HG03066 (cell line): ENCODE data around the gene PCDH20.
"Not testable (repeated sequence)": the region's sequence is repeated elsewhere in the genome, so short reads cannot be mapped to it uniquely, and the experiment has no call there.

ENCODE experiments used
- ATAC-seq: cut with Tn5 transposase; IDR thresholded peaks from one replicate; pipeline ENCODE4 v1.9.1; 2021; ENCODE audit warnings: low read depth; ENCODE audit not compliant: unreplicated experiment

Gene PCDH20

GRCh38 chr13:61415749-61416148 is at the start of gene PCDH20:
PCDH20 (minus strand) TSS chr13:61415849; CDS start chr13:61415158, 691 bp downstream.
- no peak for ATAC-seq

GRCh38 chr13:61463024-61463423 is 47.4 kb upstream of the PCDH20 start:
- ATAC-seq: no peak

- ATAC-seq: no peak
Observed at GRCh38 chr13:61453121-61453520, 37.5 kb upstream of the PCDH20 start.

- ATAC-seq: no peak
Observed at GRCh38 chr13:61432029-61432428, 16.4 kb upstream of the PCDH20 start.

GRCh38 chr13:61423915-61424314 is 8.3 kb upstream of the PCDH20 start:
- no peak for ATAC-seq

GRCh38 chr13:61417086-61417570 is 1.5 kb upstream of the PCDH20 start:
- no peak for ATAC-seq

- no peak for ATAC-seq
Observed at GRCh38 chr13:61415058-61415721, 459 bp downstream of the PCDH20 start.

GRCh38 chr13:61414686-61415057 is 977 bp downstream of the PCDH20 start:
- ATAC-seq: no peak

- ATAC-seq: no peak
Observed at GRCh38 chr13:61413572-61414535, 1.8 kb downstream of the PCDH20 start.

GRCh38 chr13:61410669-61411297 is 4.9 kb downstream of the PCDH20 start:
- ATAC-seq: no peak

GRCh38 chr13:61410266-61410665 is 5.4 kb downstream of the PCDH20 start:
- no peak for ATAC-seq

GRCh38 chr13:61408571-61408970 is 7.1 kb downstream of the PCDH20 start:
- ATAC-seq: no peak

GRCh38 chr13:61406275-61406674 is 9.4 kb downstream of the PCDH20 start:
- no peak for ATAC-seq

GRCh38 chr13:61396121-61396520 is 19.5 kb downstream of the PCDH20 start:
- no peak for ATAC-seq

GRCh38 chr13:61391426-61391825 is 24.2 kb downstream of the PCDH20 start:
- no peak for ATAC-seq

GRCh38 chr13:61387694-61388093 is 28.0 kb downstream of the PCDH20 start:
- ATAC-seq: no peak

- no peak for ATAC-seq
Observed at GRCh38 chr13:61383111-61383510, 32.5 kb downstream of the PCDH20 start.

- no peak for ATAC-seq
Observed at GRCh38 chr13:61370520-61370919, 45.1 kb downstream of the PCDH20 start.

GRCh38 chr13:61364690-61365089 is 51.0 kb downstream of the PCDH20 start:
- ATAC-seq: not testable (repeated sequence)

- no peak for ATAC-seq
Observed at GRCh38 chr13:61362522-61362921, 53.1 kb downstream of the PCDH20 start.
